H1 (cell line): Measurements from ENCODE around the gene FRMD4A. TPM values are rescaled to one million over a fixed set of nuclear protein-coding genes. Genes with fewer than 3 reads are reported as not detected.

ENCODE experiments used
- CTCF ChIA-PET: fragments of 300-600 bp; sonication (Branson Sonifier 250); formaldehyde crosslinking; loops from one replicate; lab custom pipeline; 2021; ENCODE audit not compliant: partially characterized antibody; lab: Charles Lee
- POLR2A ChIA-PET: fragments of 300-600 bp; sonication (Branson Sonifier 250); formaldehyde crosslinking; loops from one replicate; lab custom pipeline; 2021; ENCODE audit warnings: inconsistent platforms; ENCODE audit not compliant: partially characterized antibody; lab: Charles Lee
- DNase-seq, 2 experiments: peaks; one replicate each; pipeline versions ENCODE4 v3.0.0 to v3.0.0-alpha.2; 2010 to 2022; ENCODE audit warnings: low spot score in 2 of 2, low read depth in 1 of 2, mixed read lengths in 1 of 2
- FAIRE-seq: peaks from 2 replicates; lab custom pipeline; 2011; peaks lifted over from hg19 to GRCh38; lab: Jason Lieb, UNC
- H2AFZ ChIP-seq: 2 replicates; pipeline ENCODE4 v1.8.1; 2012; ENCODE audit warnings: low read length, inconsistent platforms
- H2AK5ac ChIP-seq: 2 replicates; pipeline ENCODE4 v1.6.1; 2013; ENCODE audit warnings: low read depth, low read length
- H2BK120ac ChIP-seq: replicated peaks from 2 replicates; pipeline ENCODE3; 2013; ENCODE audit warnings: low read depth, low read length, inconsistent platforms
- H2BK12ac ChIP-seq: 2 replicates; pipeline ENCODE4 v1.6.1; 2013; ENCODE audit warnings: low read depth, low read length
- H2BK15ac ChIP-seq: 2 replicates; pipeline ENCODE4 v1.6.1; 2013; ENCODE audit warnings: low read length
- H2BK20ac ChIP-seq: 2 replicates; pipeline ENCODE4 v1.6.1; 2013; ENCODE audit warnings: low read length
- H2BK5ac ChIP-seq: 2 replicates; pipeline ENCODE4 v1.6.1; 2013; ENCODE audit warnings: low read depth, low read length
- H3K14ac ChIP-seq: 2 replicates; pipeline ENCODE4 v1.6.1; 2013; ENCODE audit warnings: inconsistent platforms; ENCODE audit not compliant: insufficient read length
- H3K18ac ChIP-seq: 2 replicates; pipeline ENCODE4 v1.6.1; 2013; ENCODE audit warnings: low read length; ENCODE audit errors: extremely low read depth
- H3K23ac ChIP-seq: 2 replicates; pipeline ENCODE4 v1.6.1; 2013; ENCODE audit warnings: inconsistent platforms; ENCODE audit not compliant: insufficient read length
- H3K23me2 ChIP-seq: 2 replicates; pipeline ENCODE4 v1.6.1; 2013; ENCODE audit warnings: low read depth, low read length
- H3K27ac ChIP-seq: 2 replicates; pipeline ENCODE4 v1.6.1; 2011; ENCODE audit warnings: low read depth, low read length, inconsistent platforms
- H3K27me3 ChIP-seq, 4 experiments: replicated peaks in 1 of 4; 1 replicate in 1 of 4; 2 replicates in 3 of 4; pipeline versions ENCODE4 v1.6.1 to v1.8.1; 2011 to 2013; ENCODE audit warnings: low read length in 3 of 4, mild to moderate bottlenecking in 3 of 4, inconsistent platforms in 2 of 4, mixed read lengths in 2 of 4, moderate library complexity in 1 of 4; ENCODE audit not compliant: control insufficient read depth in 3 of 4, insufficient read depth in 3 of 4; ENCODE audit errors: extremely low read depth in 1 of 4
- H3K36me3 ChIP-seq, 4 experiments: 2 replicates each; pipeline versions ENCODE4 v1.6.1 to v1.8.1; 2011 to 2013; ENCODE audit warnings: mild to moderate bottlenecking in 4 of 4, low read length in 3 of 4, moderate library complexity in 2 of 4, control low read depth in 1 of 4, inconsistent platforms in 1 of 4; ENCODE audit not compliant: insufficient read depth in 4 of 4, control insufficient read depth in 2 of 4
- H3K4ac ChIP-seq: replicated peaks from 2 replicates; pipeline ENCODE3; 2013; ENCODE audit warnings: low read length, low read depth, mixed read lengths, inconsistent platforms; ENCODE audit not compliant: insufficient read length
- H3K4me1 ChIP-seq, 4 experiments: replicated peaks in 1 of 4; 1 replicate in 1 of 4; 2 replicates in 3 of 4; pipeline versions ENCODE4 v1.6.1 to v1.8.1; 2011 to 2013; ENCODE audit warnings: low read length in 3 of 4, inconsistent platforms in 2 of 4, mixed read lengths in 1 of 4; ENCODE audit not compliant: insufficient read depth in 4 of 4, control insufficient read depth in 3 of 4
- H3K4me2 ChIP-seq, 2 experiments: 2 replicates each; pipeline versions ENCODE4 v1.6.1 to v1.8.1; 2011 to 2013; ENCODE audit warnings: low read depth in 2 of 2, low read length in 2 of 2, control low read depth in 1 of 2, inconsistent platforms in 1 of 2, mild to moderate bottlenecking in 1 of 2; ENCODE audit not compliant: insufficient read depth in 1 of 2
- H3K4me3 ChIP-seq, 4 experiments: fragments of 200-600, 300-600 bp in 1 of 4; sonication (generic), shearing (Covaris generic), sonication (Bioruptor Twin) in 1 of 4; 2 replicates each; pipeline versions ENCODE4 v1.5.1 to v1.8.1; 2011 to 2016; ENCODE audit warnings: low read length in 4 of 4, low read depth in 3 of 4, control low read depth in 2 of 4, inconsistent platforms in 2 of 4, mild to moderate bottlenecking in 2 of 4, mixed read lengths in 1 of 4, moderate library complexity in 1 of 4; ENCODE audit not compliant: insufficient read depth in 2 of 4; ENCODE audit errors: extremely low read depth in 1 of 4
- H3K56ac ChIP-seq: replicated peaks from 2 replicates; pipeline ENCODE3; 2013; ENCODE audit warnings: low read depth, mild to moderate bottlenecking, mixed read lengths, low read length, inconsistent platforms; ENCODE audit not compliant: insufficient read length
- H3K79me1 ChIP-seq: 2 replicates; pipeline ENCODE4 v1.6.1; 2013; ENCODE audit warnings: low read depth, low read length, control low read depth
- H3K79me2 ChIP-seq, 2 experiments: 2 replicates each; pipeline versions ENCODE4 v1.6.1 to v1.8.1; 2012 to 2013; ENCODE audit warnings: low read length in 2 of 2, mild to moderate bottlenecking in 2 of 2, inconsistent platforms in 1 of 2; ENCODE audit not compliant: insufficient read depth in 2 of 2, control insufficient read depth in 1 of 2
- H3K9ac ChIP-seq, 4 experiments: replicated peaks in 1 of 4; 1 replicate in 1 of 4; 2 replicates in 3 of 4; pipeline versions ENCODE4 v1.6.1 to v1.8.1; 2011 to 2013; ENCODE audit warnings: low read depth in 3 of 4, low read length in 3 of 4, control low read depth in 2 of 4, mild to moderate bottlenecking in 2 of 4, moderate library complexity in 2 of 4, inconsistent platforms in 1 of 4; ENCODE audit errors: extremely low read depth in 1 of 4
- H3K9me3 ChIP-seq, 2 experiments: 2 replicates each; pipeline versions ENCODE4 v1.6.1 to v1.8.1; 2012 to 2013; ENCODE audit warnings: mild to moderate bottlenecking in 2 of 2, moderate library complexity in 2 of 2, control low read depth in 1 of 2, inconsistent platforms in 1 of 2, low read depth in 1 of 2, low read length in 1 of 2, mixed read lengths in 1 of 2; ENCODE audit not compliant: insufficient read depth in 2 of 2
- H4K20me1 ChIP-seq, 2 experiments: replicated peaks in 1 of 2; 2 replicates each; pipeline versions ENCODE3 to v1.8.1; 2011 to 2013; ENCODE audit warnings: inconsistent platforms in 2 of 2, low read length in 2 of 2, mild to moderate bottlenecking in 1 of 2; ENCODE audit not compliant: insufficient read depth in 2 of 2, control insufficient read depth in 1 of 2
- H4K5ac ChIP-seq: 2 replicates; pipeline ENCODE4 v1.6.1; 2013; ENCODE audit warnings: low read length, low read depth, mixed read lengths, inconsistent platforms; ENCODE audit not compliant: insufficient read length
- H4K8ac ChIP-seq: 2 replicates; pipeline ENCODE4 v1.8.0; 2013; ENCODE audit warnings: mild to moderate bottlenecking, moderate library complexity, low read length, inconsistent platforms; ENCODE audit not compliant: insufficient read depth; ENCODE audit errors: extremely low read depth
- H4K91ac ChIP-seq: replicated peaks from 2 replicates; pipeline ENCODE3; 2013; ENCODE audit warnings: low read length, mixed read lengths, inconsistent platforms; ENCODE audit not compliant: insufficient read length
- CBX8 ChIP-seq: fragments of 300-800, 300-1000 bp; sonication (generic); IDR thresholded peaks from 2 replicates; pipeline ENCODE4 v1.7.1; 2016; ENCODE audit warnings: low read depth, low read length, borderline replicate concordance
- CTBP2 ChIP-seq: IDR thresholded peaks from 2 replicates; pipeline ENCODE4 v1.7.0; 2011; ENCODE audit warnings: borderline replicate concordance, mild to moderate bottlenecking, moderate library complexity, mixed read lengths, low read length; ENCODE audit not compliant: insufficient read depth, insufficient read length
- JUN ChIP-seq: IDR thresholded peaks from 2 replicates; pipeline ENCODE4 v1.6.1; 2011; ENCODE audit warnings: low read depth, mild to moderate bottlenecking, improper control_type of control experiment, low read length
- PHF8 ChIP-seq: fragments of 200-600 bp; sonication (generic); conservative IDR thresholded peaks from 2 replicates; pipeline ENCODE4 v1.7.1; 2012; ENCODE audit warnings: low read depth, mild to moderate bottlenecking, inconsistent platforms, low read length, moderate library complexity
- POLR2AphosphoS5 ChIP-seq: IDR thresholded peaks from 2 replicates; pipeline ENCODE4 v1.6.1; 2011; ENCODE audit warnings: low read depth, low read length
- WGBS, 2 experiments: shearing (Covaris generic) in 1 of 2; methylation state at CpG; one replicate each; pipeline versions ENCODE4 v1.1.6 to v1.1.7; 2013 to 2015; ENCODE audit warnings: low lambda C conversion rate in 2 of 2, mixed read lengths in 2 of 2, inconsistent platforms in 1 of 2, low coverage in 1 of 2, missing lambda C conversion rate in 1 of 2; ENCODE audit not compliant: insufficient replicate concordance in 2 of 2, insufficient coverage in 1 of 2, insufficient read length in 1 of 2; ENCODE audit errors: extremely low coverage in 1 of 2, missing lambda C conversion rate in 1 of 2; 5-methylcytosine and 5-hydroxymethylcytosine counted together
- polyA plus RNA-seq, 7 experiments: library from polyadenylated mRNA; depleted of rRNA in 3 of 7; stranded (reverse) in 5 of 7; unstranded in 2 of 7; fragments of >200 nt in 5 of 7; fragments of 200-250 nt in 2 of 7; gene quantifications; 1 replicate in 5 of 7; 2 replicates in 1 of 7; 4 replicates in 1 of 7; pipeline versions ENCODE4 v1.2.1 to v1.2.3, GENCODE V29; 2011 to 2013; ENCODE audit warnings: missing spikeins in 2 of 7, mixed read lengths in 2 of 7
- total RNA-seq: library from RNA; stranded (reverse); fragmentation: NEBNext Ultra II Directional; extraction: Animal tissue kit (Norgen Biotek cat#: 25700); gene quantifications from 2 replicates; pipeline ENCODE4 v1.2.1, GENCODE V29; 2021

FRMD4A gene
- total and polyA plus RNA-seq, 2 of the 8 experiments (the other 6 are each of a cell fraction or from before 2014, with no cell fraction given) = 38.6 to 39.6 TPM

- CTCF ChIA-PET = no interaction called here
- no peak overlapping the region for H4K8ac ChIP-seq
- H3K4ac ChIP-seq = no peak overlapping the region
- H3K9me3 ChIP-seq = no peaks in the 10 kb centered on the region
- H3K4me2 ChIP-seq = no peak overlapping the region
- H2BK20ac ChIP-seq = no peak overlapping the region
- H3K56ac ChIP-seq = no peak overlapping the region
- TF ChIP-seq CTBP2 (no peak), JUN (no peak), CBX8 (no peak), POLR2AphosphoS5 (no peak), PHF8 (no peak)
- H3K23me2 ChIP-seq = no peaks in the 10 kb centered on the region
- H3K79me1 ChIP-seq = no peaks in the 10 kb centered on the region
- no peak overlapping the region for H4K5ac ChIP-seq
- H3K27ac ChIP-seq = no peak overlapping the region
- WGBS, 2 experiments = 85% methylated on average over 3 of the region's 3 CpGs; no CpG with 5 or more reads in 1 of the 2 experiments
- no peak overlapping the region for H3K18ac ChIP-seq
- H4K91ac ChIP-seq = no peak overlapping the region
- H3K79me2 ChIP-seq = no peaks in the 10 kb centered on the region
- POLR2A ChIA-PET = no interaction called here
- no peak overlapping the region for H2AK5ac ChIP-seq
- no peak overlapping the region for H2BK120ac ChIP-seq
- no peak overlapping the region for H3K14ac ChIP-seq
- no peaks in the 10 kb centered on the region for H3K27me3 ChIP-seq
- FAIRE-seq (no peak), DNase-seq (no peak)
- no peak overlapping the region for H2AFZ ChIP-seq
- no peak overlapping the region for H3K4me3 ChIP-seq
- no peak overlapping the region for H3K23ac ChIP-seq
- H3K4me1 ChIP-seq = no peaks in the 10 kb centered on the region
- no peaks in the 10 kb centered on the region for H3K36me3 ChIP-seq
- no peaks in the 10 kb centered on the region for H4K20me1 ChIP-seq
- no peak overlapping the region for H2BK12ac ChIP-seq
- no peak overlapping the region for H2BK5ac ChIP-seq
- no peak overlapping the region for H3K9ac ChIP-seq
- no peak overlapping the region for H2BK15ac ChIP-seq
Measured at GRCh38 chr10:14270370-14270769, 60.4 kb downstream of the FRMD4A start.
